ENCODE measurements around the gene PRKD1. TPM values are rescaled to one million over a fixed set of nuclear protein-coding genes. Genes with fewer than 3 reads are reported as not detected.

PRKD1 gene
- total RNA-seq, 3 donors from 2014 or later (not counting 1 experiment from before 2014, with no cell fraction given): not detected

DNA sequence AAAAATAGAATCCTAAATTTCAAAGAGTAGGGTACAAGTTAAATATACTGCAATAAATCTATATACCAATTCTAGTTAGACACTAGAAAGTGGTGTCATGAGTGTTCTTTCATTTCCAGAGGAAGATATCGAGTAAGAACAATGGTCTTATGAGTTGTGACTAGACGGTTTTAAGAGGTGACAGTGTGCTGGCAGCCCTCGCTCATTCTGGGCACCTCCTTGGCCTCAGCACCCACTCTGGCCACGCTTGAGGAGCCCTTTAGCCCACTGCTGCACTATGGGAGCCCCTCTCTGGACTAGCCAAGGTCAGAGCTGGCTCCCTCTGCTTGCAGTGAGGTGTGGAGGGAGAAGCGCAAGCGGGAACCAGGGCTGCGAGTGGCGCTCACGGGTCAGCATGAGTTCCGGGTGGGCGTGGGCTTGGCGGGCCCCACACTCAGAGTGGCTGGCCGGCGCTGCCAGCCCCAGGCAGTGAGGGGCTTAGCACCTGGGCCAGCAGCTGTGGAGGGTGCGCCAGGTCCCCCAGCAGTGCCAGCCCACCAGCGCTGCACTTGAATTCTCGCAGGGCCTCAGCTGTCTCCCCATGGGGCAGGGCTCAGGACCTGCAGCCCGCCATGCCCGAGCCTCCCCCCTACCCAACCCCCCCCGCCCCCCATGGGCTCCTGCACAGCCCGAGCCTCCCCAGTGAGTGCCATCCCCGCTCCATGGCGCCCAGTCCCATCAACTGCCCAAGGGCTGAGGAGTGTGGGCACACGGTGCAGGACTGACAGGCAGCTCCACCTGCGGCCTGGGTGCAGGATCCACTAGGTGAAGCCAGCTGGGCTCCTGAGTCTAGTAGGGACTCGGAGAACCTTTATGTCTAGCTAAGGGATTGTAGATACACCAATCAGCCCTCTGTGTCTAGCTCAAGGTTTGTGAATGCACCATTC, 18.7 kb downstream of the PRKD1 start:
- Histone ChIP-seq H3K27ac (ENCODE audit: low read length) (no peak overlapping the region), H3K4me1 (ENCODE audit: control insufficient read depth, insufficient read depth, low read length) (no peaks in the 10 kb centered on the region), H3K4me3 (ENCODE audit: low read length) (no peak overlapping the region), H3K27me3 (ENCODE audit: control insufficient read depth, insufficient read depth, low read length) (no peaks in the 10 kb centered on the region), H3K9me3 (ENCODE audit: control insufficient read depth, insufficient read depth, low read length) (no peaks in the 10 kb centered on the region), H3K36me3 (ENCODE audit: control insufficient read depth, insufficient read depth, low read length) (no peaks in the 10 kb centered on the region)
- WGBS (ENCODE audit: insufficient coverage): 94% methylated on average over 24 of the region's 26 CpGs
- intact Hi-C loops (cut with micrococcal nuclease): no loop called here
- Mint-ChIP-seq H3K9me3 (peaks cover 6 to 7% of the 10 kb centered on the region in 2 donors), H3K4me1 (no peaks in the 10 kb centered on the region), H3K27me3 (ENCODE audit: low read depth in 2 of 2) (no peaks in the 10 kb centered on the region), H3K36me3 (no peaks in the 10 kb centered on the region), H3K4me3 (no peak overlapping the region), H3K27ac (no peak overlapping the region)
- TF ChIP-seq, protein P1, sequence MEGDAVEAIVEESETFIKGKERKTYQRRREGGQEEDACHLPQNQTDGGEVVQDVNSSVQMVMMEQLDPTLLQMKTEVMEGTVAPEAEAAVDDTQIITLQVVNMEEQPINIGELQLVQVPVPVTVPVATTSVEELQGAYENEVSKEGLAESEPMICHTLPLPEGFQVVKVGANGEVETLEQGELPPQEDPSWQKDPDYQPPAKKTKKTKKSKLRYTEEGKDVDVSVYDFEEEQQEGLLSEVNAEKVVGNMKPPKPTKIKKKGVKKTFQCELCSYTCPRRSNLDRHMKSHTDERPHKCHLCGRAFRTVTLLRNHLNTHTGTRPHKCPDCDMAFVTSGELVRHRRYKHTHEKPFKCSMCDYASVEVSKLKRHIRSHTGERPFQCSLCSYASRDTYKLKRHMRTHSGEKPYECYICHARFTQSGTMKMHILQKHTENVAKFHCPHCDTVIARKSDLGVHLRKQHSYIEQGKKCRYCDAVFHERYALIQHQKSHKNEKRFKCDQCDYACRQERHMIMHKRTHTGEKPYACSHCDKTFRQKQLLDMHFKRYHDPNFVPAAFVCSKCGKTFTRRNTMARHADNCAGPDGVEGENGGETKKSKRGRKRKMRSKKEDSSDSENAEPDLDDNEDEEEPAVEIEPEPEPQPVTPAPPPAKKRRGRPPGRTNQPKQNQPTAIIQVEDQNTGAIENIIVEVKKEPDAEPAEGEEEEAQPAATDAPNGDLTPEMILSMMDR (IDR thresholded peaks at IDR 0.05): no peak
- no peak for ATAC-seq
- no peak for DNase-seq

DNA sequence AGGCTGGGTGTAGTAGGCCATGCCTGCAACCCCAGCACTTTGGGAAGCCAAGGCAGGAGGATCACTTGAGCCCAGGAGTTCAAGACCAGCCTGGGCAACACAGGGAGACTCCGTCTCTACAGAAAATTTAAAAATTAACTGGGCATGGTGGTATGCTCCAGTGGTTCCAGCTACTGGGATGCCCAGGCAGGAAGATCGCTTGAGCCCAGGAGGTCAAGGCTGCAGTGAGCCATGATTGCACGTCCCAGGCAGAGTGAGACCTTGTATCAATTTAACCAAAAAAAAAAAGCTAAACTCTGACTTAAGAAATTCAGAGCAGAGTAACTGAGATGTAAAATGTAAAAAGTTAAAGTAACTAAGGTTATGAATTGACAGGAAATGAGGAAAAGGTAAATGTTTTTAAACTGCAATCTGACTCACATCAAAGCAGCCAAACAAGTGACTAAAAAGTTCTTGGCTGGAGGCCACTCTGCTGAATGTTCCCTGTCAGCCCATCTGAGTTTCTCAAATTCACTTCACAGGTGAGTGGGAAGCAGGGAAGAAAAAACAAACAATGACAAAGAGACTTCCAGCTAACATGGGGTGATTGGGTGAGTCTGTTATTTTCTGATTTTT, 21.3 kb downstream of the PRKD1 start:
- H3K36me3 ChIP-seq (ENCODE audit: control insufficient read depth, insufficient read depth, low read length): no peaks in the 10 kb centered on the region
- ATAC-seq (no peak), DNase-seq (no peak)
- Mint-ChIP-seq H3K4me3 (no peak overlapping the region), H3K27ac (no peak overlapping the region), H3K9me3 (peaks cover 2 to 3% of the 10 kb centered on the region in 2 donors), H3K36me3 (no peaks in the 10 kb centered on the region), H3K4me1 (no peaks in the 10 kb centered on the region), H3K27me3 (ENCODE audit: low read depth in 2 of 2) (no peaks in the 10 kb centered on the region)
- no peaks in the 10 kb centered on the region for H3K9me3 ChIP-seq (ENCODE audit: control insufficient read depth, insufficient read depth, low read length)
- 89% methylated on average over 3 of the region's 3 CpGs for WGBS (ENCODE audit: insufficient coverage)
- no peaks in the 10 kb centered on the region for H3K4me1 ChIP-seq (ENCODE audit: control insufficient read depth, insufficient read depth, low read length)
- no peak overlapping the region for H3K27ac ChIP-seq (ENCODE audit: low read length)
- no peaks in the 10 kb centered on the region for H3K27me3 ChIP-seq (ENCODE audit: control insufficient read depth, insufficient read depth, low read length)
- intact Hi-C loops (cut with micrococcal nuclease): no loop called here
- TF ChIP-seq, protein P1 (IDR thresholded peaks at IDR 0.05): no peak
- H3K4me3 ChIP-seq (ENCODE audit: low read length): no peak overlapping the region

DNA sequence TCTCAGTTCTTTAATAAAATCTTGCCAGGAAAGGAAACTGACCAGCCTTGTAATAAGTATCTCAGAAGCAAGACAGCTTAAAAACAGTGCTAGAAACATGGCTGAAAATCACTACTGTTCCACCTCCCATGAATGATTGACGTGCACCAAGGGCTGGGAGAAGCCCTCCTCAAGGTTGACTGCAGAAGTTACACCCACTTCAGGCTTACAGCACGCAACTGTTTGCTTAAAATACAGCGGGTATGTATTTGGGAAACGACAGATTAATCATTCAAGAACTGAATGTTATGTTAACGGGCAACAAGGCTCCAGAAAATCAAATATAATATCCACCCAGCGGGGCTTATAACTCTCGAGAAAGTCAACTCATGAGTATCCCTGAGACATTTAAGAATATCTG, 22.1 kb downstream of the PRKD1 start:
- WGBS (ENCODE audit: insufficient coverage): 86% methylated on average over 7 of the region's 7 CpGs

More for the DNA sequence above, 22.1 kb downstream of the PRKD1 start:
- Histone ChIP-seq H3K9me3 (ENCODE audit: control insufficient read depth, insufficient read depth, low read length) (no peaks in the 10 kb centered on the region), H3K36me3 (ENCODE audit: control insufficient read depth, insufficient read depth, low read length) (no peaks in the 10 kb centered on the region), H3K4me1 (ENCODE audit: control insufficient read depth, insufficient read depth, low read length) (no peaks in the 10 kb centered on the region), H3K27ac (ENCODE audit: low read length) (no peak overlapping the region), H3K27me3 (ENCODE audit: control insufficient read depth, insufficient read depth, low read length) (no peaks in the 10 kb centered on the region), H3K4me3 (ENCODE audit: low read length) (no peak overlapping the region)
- TF ChIP-seq, protein P1 (IDR thresholded peaks at IDR 0.05): no peak
- DNase-seq: no peak
- Mint-ChIP-seq H3K4me1 (no peaks in the 10 kb centered on the region), H3K4me3 (no peak overlapping the region), H3K27ac (no peak overlapping the region), H3K27me3 (ENCODE audit: low read depth in 2 of 2) (no peaks in the 10 kb centered on the region), H3K9me3 (peaks cover 3 to 5% of the 10 kb centered on the region in 2 donors), H3K36me3 (peaks cover 6% of the 10 kb centered on the region)
- intact Hi-C loops (cut with micrococcal nuclease): no loop called here
- no peak for ATAC-seq
